Breast epithelium (tissue), 4 donors: ENCODE results near the gene DFFB. TPM values are rescaled to one million over a fixed set of nuclear protein-coding genes. Genes with fewer than 3 reads are reported as not detected.

Experiments
- DNase-seq, 2 donors: peaks; one replicate each; pipeline ENCODE4 v3.0.0-alpha.2; 2019; ENCODE audit warnings: low spot score in 2 of 2
- H3K27ac ChIP-seq, 2 donors: fragments of 200-600 bp; sonication (generic) in 1 of 2; one replicate each; pipeline ENCODE4 v1.5.1; 2016 to 2019; ENCODE audit warnings: mild to moderate bottlenecking in 1 of 2
- H3K27me3 ChIP-seq, 2 donors: fragments of 200-600 bp; sonication (generic) in 1 of 2; one replicate each; pipeline versions ENCODE4 v1.5.1 to v1.6.0; 2017 to 2019; ENCODE audit warnings: control low read depth in 1 of 2, mild to moderate bottlenecking in 1 of 2
- H3K36me3 ChIP-seq: fragments of 200-600 bp; one replicate; pipeline ENCODE4 v1.5.1; 2019
- H3K4me1 ChIP-seq, 2 donors: fragments of 200-600 bp; sonication (generic); one replicate each; pipeline ENCODE4 v1.5.1; 2016 to 2019; ENCODE audit warnings: control low read depth in 1 of 2
- H3K4me3 ChIP-seq, 3 donors: fragments of 200-600 bp; sonication (generic); 1 replicate in 2 of 3; 2 replicates in 1 of 3; pipeline ENCODE4 v1.5.1; 2016 to 2019; ENCODE audit warnings: mild to moderate bottlenecking in 3 of 3, moderate library complexity in 2 of 3
- H3K9me3 ChIP-seq, 2 donors: fragments of 200-600 bp; sonication (generic) in 1 of 2; one replicate each; pipeline ENCODE4 v1.5.1; 2016 to 2019; ENCODE audit warnings: control low read depth in 1 of 2
- POLR2A ChIP-seq: fragments of 450-650 bp; IDR thresholded peaks from one replicate; pipeline ENCODE4 v1.6.1; 2016; ENCODE audit warnings: antibody characterized with exemption, mild to moderate bottlenecking, moderate library complexity
- POLR2AphosphoS5 ChIP-seq, 3 donors: sonication (generic); formaldehyde crosslinking; IDR thresholded peaks; one replicate each; pipeline ENCODE4 v1.6.1; 2017; ENCODE audit warnings: antibody characterized with exemption in 3 of 3
- intact Hi-C: fragments of 100-400 bp; cut with DNase I; formaldehyde crosslinking; loops from one replicate; pipeline ENCODE4 v1.15.1; 2023; ENCODE audit warnings: low total_unique reads
- total RNA-seq, 3 donors: library from RNA; depleted of rRNA; stranded (reverse); fragments of >200 nt; gene quantifications; one replicate each; pipeline ENCODE4 v1.1.0, GENCODE V29; 2016
- TF ChIP-seq, protein P1 (sequence below), 3 donors: fragments of 450-650 bp; IDR thresholded peaks; one replicate each; pipeline ENCODE4 v1.5.1; 2016 to 2017; ENCODE audit warnings: antibody characterized with exemption in 3 of 3, mild to moderate bottlenecking in 3 of 3, moderate library complexity in 3 of 3

Gene DFFB
- total RNA-seq, 3 donors from 2014 or later: 9.1 to 14.4 (median 11.3) TPM

DNA sequence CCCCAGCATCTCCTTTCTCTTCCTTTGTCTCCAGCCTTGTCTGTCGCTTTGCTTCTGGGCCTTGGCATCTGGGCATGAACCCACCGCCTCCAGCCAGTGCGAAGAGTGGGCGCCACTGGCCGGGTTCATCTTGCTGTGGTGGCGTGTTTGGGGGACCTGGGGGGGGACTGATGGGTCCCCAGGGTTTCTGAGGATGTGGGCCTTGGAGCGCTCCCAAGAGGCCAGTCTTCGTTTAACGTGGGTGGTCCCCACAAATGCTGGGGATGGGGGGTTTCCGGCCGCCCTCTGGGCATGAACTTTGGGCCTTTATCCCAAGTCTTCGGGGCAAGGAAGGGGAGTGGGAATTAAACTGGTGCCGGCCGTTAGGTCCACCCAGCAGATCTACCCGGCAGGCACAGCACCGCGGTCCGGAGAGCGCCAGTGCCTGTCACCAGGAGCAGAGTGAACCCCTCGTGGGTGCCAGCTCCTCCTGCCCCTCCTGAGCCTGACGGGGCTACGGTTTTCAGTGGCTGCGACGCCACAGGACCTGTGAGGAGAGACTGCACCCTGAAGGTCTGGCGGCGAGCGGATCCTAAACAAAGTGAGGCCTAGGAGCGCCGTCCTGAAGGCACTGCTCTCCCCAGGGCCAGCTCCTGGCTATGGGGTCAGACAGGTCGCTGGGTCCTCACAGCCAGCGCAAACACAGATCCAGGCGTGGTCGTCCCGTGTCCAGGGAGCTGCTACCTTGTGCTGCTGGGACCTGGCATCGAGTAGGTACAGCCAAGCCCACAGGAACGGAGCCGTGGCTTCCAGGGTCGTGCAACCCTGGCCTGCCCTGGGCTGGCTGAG, 54.9 kb downstream of the DFFB start:
- H3K27ac ChIP-seq: no peak overlapping the region
- DNase-seq: no peak

DNA sequence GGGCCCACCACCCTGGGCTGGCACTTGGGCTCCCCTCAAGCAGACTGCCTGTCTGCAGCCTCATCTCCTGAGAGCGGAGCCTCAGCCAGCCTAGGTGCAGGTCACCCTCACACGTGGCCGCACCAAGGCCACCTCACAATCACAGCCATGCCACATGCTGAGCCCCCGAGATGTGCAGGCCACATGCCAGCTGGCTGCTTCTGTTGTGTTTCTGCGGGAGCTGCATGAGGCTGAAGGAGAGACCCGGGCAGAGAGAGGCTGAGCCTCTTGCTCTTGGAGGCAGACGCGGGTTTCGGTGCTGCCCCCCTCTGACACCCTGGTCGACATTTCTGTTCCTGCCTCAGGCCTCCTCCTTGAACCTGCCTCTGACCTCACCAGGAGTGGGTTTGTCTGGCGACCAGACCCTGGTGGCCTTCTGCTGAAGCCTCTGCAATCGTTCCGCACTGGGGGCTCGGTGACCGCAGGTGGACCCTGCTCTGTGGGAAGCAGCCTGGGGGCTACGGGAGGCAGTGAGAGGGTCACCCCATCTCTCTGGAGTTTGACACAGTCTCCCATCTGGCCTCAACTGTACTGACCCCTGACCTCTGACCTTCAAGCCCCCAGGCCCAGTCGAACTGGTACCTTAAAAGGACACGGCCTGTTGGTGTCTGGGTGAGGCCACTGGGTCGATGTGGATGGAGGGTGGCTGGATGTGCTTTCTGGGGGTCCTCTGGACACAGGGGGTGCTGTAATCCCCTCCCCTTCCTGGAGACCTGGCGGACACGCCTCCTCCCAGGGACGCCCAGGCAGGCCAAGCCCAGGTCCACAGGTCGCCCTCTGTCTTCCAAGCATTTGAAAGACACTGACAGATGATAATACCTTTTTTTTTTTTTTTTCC, 55.8 kb downstream of the DFFB start:
- TF ChIP-seq POLR2AphosphoS5 (IDR thresholded peaks at IDR 0.05) (no peak), POLR2A (no peak)
- TF ChIP-seq, protein P1, sequence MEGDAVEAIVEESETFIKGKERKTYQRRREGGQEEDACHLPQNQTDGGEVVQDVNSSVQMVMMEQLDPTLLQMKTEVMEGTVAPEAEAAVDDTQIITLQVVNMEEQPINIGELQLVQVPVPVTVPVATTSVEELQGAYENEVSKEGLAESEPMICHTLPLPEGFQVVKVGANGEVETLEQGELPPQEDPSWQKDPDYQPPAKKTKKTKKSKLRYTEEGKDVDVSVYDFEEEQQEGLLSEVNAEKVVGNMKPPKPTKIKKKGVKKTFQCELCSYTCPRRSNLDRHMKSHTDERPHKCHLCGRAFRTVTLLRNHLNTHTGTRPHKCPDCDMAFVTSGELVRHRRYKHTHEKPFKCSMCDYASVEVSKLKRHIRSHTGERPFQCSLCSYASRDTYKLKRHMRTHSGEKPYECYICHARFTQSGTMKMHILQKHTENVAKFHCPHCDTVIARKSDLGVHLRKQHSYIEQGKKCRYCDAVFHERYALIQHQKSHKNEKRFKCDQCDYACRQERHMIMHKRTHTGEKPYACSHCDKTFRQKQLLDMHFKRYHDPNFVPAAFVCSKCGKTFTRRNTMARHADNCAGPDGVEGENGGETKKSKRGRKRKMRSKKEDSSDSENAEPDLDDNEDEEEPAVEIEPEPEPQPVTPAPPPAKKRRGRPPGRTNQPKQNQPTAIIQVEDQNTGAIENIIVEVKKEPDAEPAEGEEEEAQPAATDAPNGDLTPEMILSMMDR (IDR thresholded peaks at IDR 0.05): no peak
- Histone ChIP-seq H3K4me1 (peaks cover 0 to 4% of the 10 kb centered on the region in 2 donors), H3K4me3 (no peak overlapping the region), H3K9me3 (no peaks in the 10 kb centered on the region), H3K27ac (no peak overlapping the region), H3K27me3 (peaks cover 0 to 19% of the 10 kb centered on the region in 2 donors), H3K36me3 (no peaks in the 10 kb centered on the region)
- intact Hi-C loops: no loop called here
- no peak for DNase-seq

More for the DNA sequence above, 54.9 kb downstream of the DFFB start:
- H3K4me3 ChIP-seq: no peak overlapping the region
- no peaks in the 10 kb centered on the region for H3K9me3 ChIP-seq
- H3K4me1 ChIP-seq: peaks cover 0 to 4% of the 10 kb centered on the region in 2 donors
- TF ChIP-seq POLR2AphosphoS5 (IDR thresholded peaks at IDR 0.05): no peak
- TF ChIP-seq POLR2A: no peak
- TF ChIP-seq, protein P1 (IDR thresholded peaks at IDR 0.05): no peak
- peaks cover 0 to 14% of the 10 kb centered on the region in 2 donors for H3K27me3 ChIP-seq
- no peaks in the 10 kb centered on the region for H3K36me3 ChIP-seq
- intact Hi-C loops: no loop called here

DNA sequence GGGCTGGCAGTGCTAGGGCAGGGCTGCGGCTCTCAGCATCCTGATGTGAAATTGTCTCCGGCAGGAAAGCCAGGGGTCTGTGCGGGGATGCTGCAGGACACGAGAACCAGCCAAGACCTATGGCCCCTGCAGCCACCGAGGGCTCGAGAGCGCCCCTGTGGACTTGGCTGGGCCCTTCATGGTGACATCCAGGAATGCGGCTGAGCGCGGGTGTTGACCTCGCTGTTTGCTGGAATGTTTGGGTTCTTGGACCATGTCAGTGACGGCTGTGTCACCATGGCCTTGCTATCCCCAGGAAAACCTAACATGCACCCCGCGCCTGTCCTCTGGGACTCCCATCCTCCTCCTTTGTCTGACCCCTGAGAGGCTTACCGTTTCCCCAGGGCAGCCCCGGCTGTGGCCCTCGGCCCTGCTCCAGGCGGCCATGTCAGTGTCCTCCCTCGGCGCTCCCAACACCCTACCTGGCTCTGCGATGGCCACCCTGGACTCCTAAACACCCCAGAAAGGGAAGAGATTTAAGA, 57.1 kb downstream of the DFFB start:
- intact Hi-C loops: no loop called here
- Histone ChIP-seq H3K4me3 (no peak overlapping the region), H3K4me1 (peaks cover 0 to 4% of the 10 kb centered on the region in 2 donors), H3K9me3 (no peaks in the 10 kb centered on the region), H3K27ac (no peak overlapping the region), H3K27me3 (peaks cover 0 to 28% of the 10 kb centered on the region in 2 donors), H3K36me3 (no peaks in the 10 kb centered on the region)
- no peak for DNase-seq
- TF ChIP-seq POLR2AphosphoS5 (IDR thresholded peaks at IDR 0.05) (no peak), POLR2A (no peak)
- TF ChIP-seq, protein P1 (IDR thresholded peaks at IDR 0.05): no peak

DNA sequence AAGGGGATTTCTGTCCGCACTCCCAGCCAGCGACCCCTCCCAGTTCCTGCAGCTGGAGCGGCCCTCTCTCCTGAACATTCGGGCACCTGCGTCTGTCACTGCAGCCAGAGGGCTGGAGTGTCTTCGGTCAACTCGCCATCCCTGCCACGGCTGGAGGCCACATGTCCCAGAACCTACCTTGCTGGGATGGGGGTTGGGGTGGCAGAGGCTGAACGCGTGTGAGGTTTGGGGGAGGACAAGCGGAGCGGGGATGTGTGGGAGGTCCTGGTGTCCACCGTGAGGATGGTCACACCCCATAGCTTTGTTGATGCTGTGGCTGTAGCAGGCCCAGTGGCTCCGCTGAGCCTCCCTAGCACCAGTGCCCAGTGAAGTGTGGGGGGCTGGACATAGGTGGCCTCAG, 57.6 kb downstream of the DFFB start:
- TF ChIP-seq, protein P1 (IDR thresholded peaks at IDR 0.05): no peak
- TF ChIP-seq POLR2A (no peak), POLR2AphosphoS5 (IDR thresholded peaks at IDR 0.05) (no peak)
- Histone ChIP-seq H3K4me1 (peaks cover 0 to 4% of the 10 kb centered on the region in 2 donors), H3K27me3 (peaks cover 0 to 32% of the 10 kb centered on the region in 2 donors), H3K9me3 (no peaks in the 10 kb centered on the region), H3K36me3 (no peaks in the 10 kb centered on the region), H3K27ac (no peak overlapping the region), H3K4me3 (no peak overlapping the region)
- intact Hi-C loops: no loop called here
- no peak for DNase-seq
